Trophoblast cell (in vitro differentiated cells and primary cell): ENCODE results near the gene SCGB1D4.
A peak's percentile ranks its signal among the peaks of the same experiment; 100 is the strongest.

Experiments used
- DNase-seq, 2 donors: peaks; one replicate each; pipeline ENCODE4 v3.0.0-alpha.2; 2016
- H2AFZ ChIP-seq: 2 replicates; pipeline ENCODE4 v1.6.1; 2013; ENCODE audit warnings: low read length, moderate library complexity, mild to moderate bottlenecking; ENCODE audit not compliant: insufficient read depth, poor library complexity
- H2AK5ac ChIP-seq: 2 replicates; pipeline ENCODE4 v1.6.1; 2013; ENCODE audit warnings: mild to moderate bottlenecking, low read length
- H2BK120ac ChIP-seq: 2 replicates; pipeline ENCODE4 v1.6.1; 2013; ENCODE audit warnings: low read length, mild to moderate bottlenecking, moderate library complexity; ENCODE audit not compliant: insufficient read depth, poor library complexity
- H2BK12ac ChIP-seq: 2 replicates; pipeline ENCODE4 v1.6.1; 2013; ENCODE audit warnings: mild to moderate bottlenecking, low read length, moderate library complexity
- H2BK5ac ChIP-seq: 2 replicates; pipeline ENCODE4 v1.6.1; 2013; ENCODE audit warnings: low read length, low read depth, moderate library complexity, mild to moderate bottlenecking; ENCODE audit not compliant: poor library complexity
- H3K14ac ChIP-seq: 2 replicates; pipeline ENCODE4 v1.6.1; 2013; ENCODE audit warnings: mild to moderate bottlenecking, low read length
- H3K18ac ChIP-seq: 2 replicates; pipeline ENCODE4 v1.6.1; 2013; ENCODE audit warnings: mild to moderate bottlenecking, low read length
- H3K23ac ChIP-seq: 2 replicates; pipeline ENCODE4 v1.6.1; 2013; ENCODE audit warnings: low read length
- H3K27ac ChIP-seq: 2 replicates; pipeline ENCODE4 v1.5.1; 2013; ENCODE audit warnings: low read depth, mild to moderate bottlenecking, inconsistent platforms, low read length, moderate library complexity
- H3K27me3 ChIP-seq: 2 replicates; pipeline ENCODE4 v1.6.1; 2013; ENCODE audit warnings: inconsistent platforms, mild to moderate bottlenecking, low read length, moderate library complexity; ENCODE audit not compliant: insufficient read depth
- H3K36me3 ChIP-seq, 2 experiments: 1 replicate in 1 of 2; 2 replicates in 1 of 2; pipeline ENCODE4 v1.6.1; 2013; ENCODE audit warnings: low read length in 2 of 2, mild to moderate bottlenecking in 2 of 2, moderate library complexity in 1 of 2; ENCODE audit not compliant: insufficient read depth in 2 of 2, control insufficient read depth in 1 of 2
- H3K4ac ChIP-seq: 2 replicates; pipeline ENCODE4 v1.6.1; 2013; ENCODE audit warnings: low read depth, mild to moderate bottlenecking, low read length, moderate library complexity
- H3K4me1 ChIP-seq, 2 experiments: 1 replicate in 1 of 2; 2 replicates in 1 of 2; pipeline ENCODE4 v1.6.1; 2013; ENCODE audit warnings: low read length in 2 of 2, mild to moderate bottlenecking in 2 of 2, moderate library complexity in 1 of 2; ENCODE audit not compliant: insufficient read depth in 2 of 2, control insufficient read depth in 1 of 2
- H3K4me2 ChIP-seq: 2 replicates; pipeline ENCODE4 v1.6.1; 2013; ENCODE audit warnings: inconsistent platforms, mild to moderate bottlenecking, low read length, moderate library complexity
- H3K4me3 ChIP-seq: 2 replicates; pipeline ENCODE4 v1.5.1; 2013; ENCODE audit warnings: mild to moderate bottlenecking, low read depth, low read length, inconsistent platforms
- H3K79me1 ChIP-seq: one replicate; pipeline ENCODE4 v1.6.1; 2013; ENCODE audit warnings: low read length
- H3K79me2 ChIP-seq: 2 replicates; pipeline ENCODE4 v1.6.1; 2013; ENCODE audit warnings: low read length, mild to moderate bottlenecking; ENCODE audit not compliant: control insufficient read depth, insufficient read depth, poor library complexity
- H3K9ac ChIP-seq: 2 replicates; pipeline ENCODE4 v1.6.1; 2013; ENCODE audit warnings: mild to moderate bottlenecking, low read length
- H3K9me3 ChIP-seq: 2 replicates; pipeline ENCODE4 v1.6.1; 2013; ENCODE audit warnings: low read depth, mild to moderate bottlenecking, control low read depth, inconsistent platforms, low read length; ENCODE audit not compliant: insufficient read depth
- H4K12ac ChIP-seq: 2 replicates; pipeline ENCODE4 v1.6.1; 2013; ENCODE audit warnings: low read depth, mild to moderate bottlenecking, low read length, moderate library complexity
- H4K8ac ChIP-seq: 2 replicates; pipeline ENCODE4 v1.6.1; 2013; ENCODE audit warnings: low read depth, mild to moderate bottlenecking, low read length, moderate library complexity
- H4K91ac ChIP-seq: one replicate; pipeline ENCODE4 v1.6.1; 2013; ENCODE audit warnings: low read depth, mild to moderate bottlenecking, low read length, moderate library complexity
- WGBS: extraction: QIAGEN DNeasy Blood & Tissue Kit; methylation state at CpG from one replicate; pipeline ENCODE4 v1.1.7; 2013; ENCODE audit warnings: missing lambda C conversion rate; ENCODE audit not compliant: insufficient read length, insufficient coverage; ENCODE audit errors: extremely low coverage; 5-methylcytosine and 5-hydroxymethylcytosine counted together

The SCGB1D4 gene

GRCh38 chr11:62260261-62260953 is 38.5 kb downstream of the SCGB1D4 start:
- H3K79me1 ChIP-seq, result no peaks in the 10 kb centered on the region
- H3K36me3 ChIP-seq, result no peaks in the 10 kb centered on the region
- H3K27me3 ChIP-seq, result no peaks in the 10 kb centered on the region
- H3K79me2 ChIP-seq, result no peaks in the 10 kb centered on the region
- H2BK120ac ChIP-seq, result no peak overlapping the region
- no CpG with 5 or more reads among the region's 6 CpGs for WGBS
- H3K9ac ChIP-seq, result no peak overlapping the region
- no peak overlapping the region for H3K23ac ChIP-seq
- no peak overlapping the region for H2BK5ac ChIP-seq
- H2AFZ ChIP-seq, result no peak overlapping the region
- no peak overlapping the region for H2AK5ac ChIP-seq
- peak in 1 of 2 donors; percentile 9 for DNase-seq
- H4K12ac ChIP-seq, result no peak overlapping the region
- H4K8ac ChIP-seq, result no peak overlapping the region
- H3K4ac ChIP-seq, result no peak overlapping the region
- H3K27ac ChIP-seq, result no peak overlapping the region
- no peak overlapping the region for H2BK12ac ChIP-seq
- no peaks in the 10 kb centered on the region for H3K4me1 ChIP-seq
- no peak overlapping the region for H3K18ac ChIP-seq
- H4K91ac ChIP-seq, result no peak overlapping the region
- H3K4me3 ChIP-seq, result no peak overlapping the region
- H3K4me2 ChIP-seq, result no peak overlapping the region
- H3K14ac ChIP-seq, result no peak overlapping the region
- no peaks in the 10 kb centered on the region for H3K9me3 ChIP-seq

DNA sequence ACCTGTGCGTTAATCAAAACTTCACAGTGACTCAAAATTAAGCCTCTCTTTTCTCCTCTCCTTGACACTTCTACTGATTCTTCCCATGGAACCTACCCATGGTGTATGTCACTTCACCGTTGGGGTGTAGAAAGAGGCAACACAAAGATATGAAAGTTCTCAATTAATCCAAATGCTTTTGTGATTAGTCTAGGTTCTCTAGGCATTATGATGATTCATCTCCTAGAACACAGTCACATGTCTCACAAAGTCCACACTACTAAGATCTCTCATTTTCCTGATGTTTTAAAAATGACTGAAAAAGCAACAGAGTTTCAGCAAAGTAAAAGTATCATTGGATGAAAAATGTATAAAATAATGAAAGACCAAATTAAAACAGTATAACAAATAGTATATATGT is 42.6 kb downstream of the SCGB1D4 start:
- no CpG with 5 or more reads among the region's 2 CpGs for WGBS
- no peak overlapping the region for H4K12ac ChIP-seq
- H3K79me2 ChIP-seq, result no peaks in the 10 kb centered on the region
- no peak overlapping the region for H3K14ac ChIP-seq
- no peak overlapping the region for H3K23ac ChIP-seq
- no peak overlapping the region for H2BK12ac ChIP-seq
- no peak overlapping the region for H4K91ac ChIP-seq
- no peak overlapping the region for H3K4ac ChIP-seq
- no peak overlapping the region for H3K27ac ChIP-seq
- no peak overlapping the region for H2BK5ac ChIP-seq
- H3K36me3 ChIP-seq, result no peaks in the 10 kb centered on the region
- H3K4me3 ChIP-seq, result no peak overlapping the region
- H2AFZ ChIP-seq, result no peak overlapping the region
- no peak overlapping the region for H2BK120ac ChIP-seq
- H3K79me1 ChIP-seq, result no peaks in the 10 kb centered on the region
- peaks cover 8% of the 10 kb centered on the region for H3K9me3 ChIP-seq
- H2AK5ac ChIP-seq, result no peak overlapping the region
- no peaks in the 10 kb centered on the region for H3K4me1 ChIP-seq
- H3K9ac ChIP-seq, result no peak overlapping the region
- no peak overlapping the region for H4K8ac ChIP-seq
- no peak overlapping the region for H3K4me2 ChIP-seq
- H3K27me3 ChIP-seq, result no peaks in the 10 kb centered on the region
- DNase-seq, result no peak
- no peak overlapping the region for H3K18ac ChIP-seq

GRCh38 chr11:62253999-62254542 is 44.8 kb downstream of the SCGB1D4 start:
- no peak overlapping the region for H3K4ac ChIP-seq
- H4K91ac ChIP-seq, result no peak overlapping the region
- no peak overlapping the region for H3K14ac ChIP-seq
- no peak overlapping the region for H2BK12ac ChIP-seq
- H3K79me2 ChIP-seq, result no peaks in the 10 kb centered on the region
- H2AFZ ChIP-seq, result no peak overlapping the region
- H2BK5ac ChIP-seq, result no peak overlapping the region
- no peak overlapping the region for H4K12ac ChIP-seq
- no peak overlapping the region for H4K8ac ChIP-seq
- H3K79me1 ChIP-seq, result no peaks in the 10 kb centered on the region
- H3K9me3 ChIP-seq, result peaks cover 9% of the 10 kb centered on the region
- H3K27me3 ChIP-seq, result no peaks in the 10 kb centered on the region
- no CpG with 5 or more reads among the region's 3 CpGs for WGBS
- H3K27ac ChIP-seq, result no peak overlapping the region
- no peak overlapping the region for H3K4me3 ChIP-seq
- no peak overlapping the region for H3K18ac ChIP-seq
- H2AK5ac ChIP-seq, result no peak overlapping the region
- no peak for DNase-seq
- H3K23ac ChIP-seq, result no peak overlapping the region
- no peaks in the 10 kb centered on the region for H3K36me3 ChIP-seq
- no peak overlapping the region for H3K4me2 ChIP-seq
- H3K9ac ChIP-seq, result no peak overlapping the region
- H2BK120ac ChIP-seq, result no peak overlapping the region
- no peaks in the 10 kb centered on the region for H3K4me1 ChIP-seq

- Histone ChIP-seq H2AK5ac (no peak overlapping the region), H3K36me3 (no peaks in the 10 kb centered on the region), H4K8ac (no peak overlapping the region), H3K4me2 (no peak overlapping the region), H3K79me2 (no peaks in the 10 kb centered on the region), H3K27me3 (no peaks in the 10 kb centered on the region), H4K12ac (no peak overlapping the region), H2AFZ (no peak overlapping the region), H3K4me1 (no peaks in the 10 kb centered on the region), H2BK12ac (no peak overlapping the region), H3K9ac (peak overlapping the region; percentile 63), H3K79me1 (no peaks in the 10 kb centered on the region), H3K18ac (no peak overlapping the region), H2BK5ac (no peak overlapping the region), H3K4ac (no peak overlapping the region), H3K23ac (no peak overlapping the region), H3K27ac (no peak overlapping the region), H3K4me3 (no peak overlapping the region), H3K9me3 (peaks cover 9% of the 10 kb centered on the region), H4K91ac (no peak overlapping the region), H3K14ac (no peak overlapping the region), H2BK120ac (no peak overlapping the region)
- no CpG with 5 or more reads among the region's 4 CpGs for WGBS
- DNase-seq, result no peak
These were observed 47.2 kb downstream of the SCGB1D4 start for GRCh38 chr11:62251698-62252097.
